HG03378 (cell line): Measurements from ENCODE around the gene AGRP.

Source experiments
- ATAC-seq: cut with Tn5 transposase; IDR thresholded peaks from one replicate; pipeline ENCODE4 v1.9.1; 2021; ENCODE audit warnings: mild to moderate bottlenecking, moderate library complexity; ENCODE audit not compliant: unreplicated experiment

AGRP gene

GRCh38 chr16:67445913-67446907, 37.1 kb downstream of the AGRP start:
- no peak for ATAC-seq

- no peak for ATAC-seq
Measured at GRCh38 chr16:67445441-67445912, 37.9 kb downstream of the AGRP start.

- no peak for ATAC-seq
Measured at GRCh38 chr16:67445126-67445426, 38.3 kb downstream of the AGRP start.

GRCh38 chr16:67444259-67445125, 38.9 kb downstream of the AGRP start:
- no peak for ATAC-seq

GRCh38 chr16:67443265-67443664, 40.1 kb downstream of the AGRP start:
- ATAC-seq, result no peak

- no peak for ATAC-seq
Measured at GRCh38 chr16:67442581-67443255, 40.6 kb downstream of the AGRP start.

GRCh38 chr16:67441907-67442306, 41.4 kb downstream of the AGRP start:
- no peak for ATAC-seq

- ATAC-seq, result no peak
Measured at GRCh38 chr16:67441271-67441753, 42.0 kb downstream of the AGRP start.

GRCh38 chr16:67438824-67439393, 44.4 kb downstream of the AGRP start:
- no peak for ATAC-seq

- ATAC-seq, result no peak
Measured at GRCh38 chr16:67438098-67438791, 45.1 kb downstream of the AGRP start.

GRCh38 chr16:67437513-67437912, 45.8 kb downstream of the AGRP start:
- ATAC-seq, result no peak

GRCh38 chr16:67436640-67437193, 46.6 kb downstream of the AGRP start:
- ATAC-seq, result no peak

GRCh38 chr16:67435758-67436164, 47.6 kb downstream of the AGRP start:
- no peak for ATAC-seq

GRCh38 chr16:67433131-67433719, 50.1 kb downstream of the AGRP start:
- ATAC-seq, result no peak
